ENCODE data around the gene CCDC50.

Gene CCDC50

GRCh38 chr3:191350396-191351090 is 21.3 kb downstream of the CCDC50 start:
- no peak for DNase-seq

- no peak for DNase-seq
Observed at GRCh38 chr3:191352014-191352413, 22.8 kb downstream of the CCDC50 start.

- DNase-seq, result no peak
Observed at GRCh38 chr3:191353022-191353777, 24.0 kb downstream of the CCDC50 start.

GRCh38 chr3:191355406-191355805 is 26.2 kb downstream of the CCDC50 start:
- DNase-seq, result no peak

- DNase-seq, result peak; percentile 47
Observed at GRCh38 chr3:191356631-191357439, 27.6 kb downstream of the CCDC50 start.

GRCh38 chr3:191357909-191358308 is 28.7 kb downstream of the CCDC50 start:
- no peak for DNase-seq

- no peak for DNase-seq
Observed at GRCh38 chr3:191358929-191359328, 29.7 kb downstream of the CCDC50 start.

GRCh38 chr3:191360620-191361019 is 31.4 kb downstream of the CCDC50 start:
- DNase-seq, result no peak

GRCh38 chr3:191361456-191361855 is 32.3 kb downstream of the CCDC50 start:
- no peak for DNase-seq

- DNase-seq, result no peak
Observed at GRCh38 chr3:191362037-191362436, 32.8 kb downstream of the CCDC50 start.

- no peak for DNase-seq
Observed at GRCh38 chr3:191362524-191363090, 33.4 kb downstream of the CCDC50 start.

GRCh38 chr3:191363221-191363620 is 34.0 kb downstream of the CCDC50 start:
- no peak for DNase-seq

- DNase-seq, result no peak
Observed at GRCh38 chr3:191366675-191367074, 37.5 kb downstream of the CCDC50 start.

- DNase-seq, result no peak
Observed at GRCh38 chr3:191368755-191369615, 39.8 kb downstream of the CCDC50 start.

GRCh38 chr3:191369616-191370010 is 40.4 kb downstream of the CCDC50 start:
- no peak for DNase-seq

- no peak for DNase-seq
Observed at GRCh38 chr3:191372122-191372521, 42.9 kb downstream of the CCDC50 start.

GRCh38 chr3:191373327-191373726 is 44.1 kb downstream of the CCDC50 start:
- DNase-seq, result no peak

GRCh38 chr3:191376516-191377141 is 47.4 kb downstream of the CCDC50 start:
- peak; percentile 21 for DNase-seq

- no peak for DNase-seq
Observed at GRCh38 chr3:191378142-191378812, 49.1 kb downstream of the CCDC50 start.

- DNase-seq, result no peak
Observed at GRCh38 chr3:191379446-191379845, 50.3 kb downstream of the CCDC50 start.

GRCh38 chr3:191380001-191380400 is 50.8 kb downstream of the CCDC50 start:
- DNase-seq, result no peak

Data from right hindlimb (tissue), 1 donor.